Bronchial epithelial cell (primary cell): ENCODE measurements around the gene SLC40A1. TPM values are rescaled to one million over a fixed set of nuclear protein-coding genes. Genes with fewer than 3 reads are reported as not detected.

ENCODE experiments used
- DNase-seq: peaks from one replicate; pipeline ENCODE4 v3.0.0-alpha.2; 2010; ENCODE audit warnings: low read depth
- FAIRE-seq: peaks from 2 replicates; lab custom pipeline; 2011; peaks lifted over from hg19 to GRCh38; lab: Jason Lieb, UNC
- H3K27me3 ChIP-seq: 2 replicates; pipeline ENCODE4 v1.5.1; 2011; ENCODE audit warnings: low read length; ENCODE audit not compliant: control insufficient read depth, insufficient read depth
- H3K36me3 ChIP-seq: 2 replicates; pipeline ENCODE4 v1.5.1; 2011; ENCODE audit warnings: low read length; ENCODE audit not compliant: control insufficient read depth, insufficient read depth
- H3K4me3 ChIP-seq: 2 replicates; pipeline ENCODE4 v1.5.1; 2011; ENCODE audit warnings: mild to moderate bottlenecking, low read depth, low read length, control low read depth
- total RNA-seq: library from RNA; depleted of rRNA; stranded (reverse); fragments of >200 nt; gene quantifications from 2 replicates; pipeline ENCODE4 v1.2.1, GENCODE V29; 2014
- TF ChIP-seq, protein P1 (sequence below): IDR thresholded peaks from 2 replicates; pipeline ENCODE4 v1.5.1; 2011; ENCODE audit warnings: mild to moderate bottlenecking, moderate library complexity, low read length, control low read depth, inconsistent platforms; ENCODE audit not compliant: insufficient read depth, severe bottlenecking

The SLC40A1 gene
- total RNA-seq, 1 donor from 2014 or later, result 1.1 TPM

DNA sequence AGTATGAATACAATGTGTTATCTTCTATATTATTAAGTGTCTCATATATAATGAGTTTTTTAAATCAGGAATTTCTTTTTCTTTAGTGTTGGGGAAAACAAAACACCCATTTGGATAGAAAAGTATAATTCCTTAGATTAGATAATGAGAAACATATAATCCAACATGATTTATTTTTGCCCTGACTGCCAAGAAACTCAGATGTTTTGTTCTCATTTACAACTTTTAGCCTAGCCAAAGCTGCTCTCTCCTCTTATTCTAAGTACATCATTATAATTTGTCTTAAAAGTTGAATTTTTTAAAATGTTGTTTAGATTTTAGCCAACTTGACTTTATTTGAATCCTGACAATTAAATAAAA is 68.6 kb downstream of the SLC40A1 start:
- TF ChIP-seq, protein P1, sequence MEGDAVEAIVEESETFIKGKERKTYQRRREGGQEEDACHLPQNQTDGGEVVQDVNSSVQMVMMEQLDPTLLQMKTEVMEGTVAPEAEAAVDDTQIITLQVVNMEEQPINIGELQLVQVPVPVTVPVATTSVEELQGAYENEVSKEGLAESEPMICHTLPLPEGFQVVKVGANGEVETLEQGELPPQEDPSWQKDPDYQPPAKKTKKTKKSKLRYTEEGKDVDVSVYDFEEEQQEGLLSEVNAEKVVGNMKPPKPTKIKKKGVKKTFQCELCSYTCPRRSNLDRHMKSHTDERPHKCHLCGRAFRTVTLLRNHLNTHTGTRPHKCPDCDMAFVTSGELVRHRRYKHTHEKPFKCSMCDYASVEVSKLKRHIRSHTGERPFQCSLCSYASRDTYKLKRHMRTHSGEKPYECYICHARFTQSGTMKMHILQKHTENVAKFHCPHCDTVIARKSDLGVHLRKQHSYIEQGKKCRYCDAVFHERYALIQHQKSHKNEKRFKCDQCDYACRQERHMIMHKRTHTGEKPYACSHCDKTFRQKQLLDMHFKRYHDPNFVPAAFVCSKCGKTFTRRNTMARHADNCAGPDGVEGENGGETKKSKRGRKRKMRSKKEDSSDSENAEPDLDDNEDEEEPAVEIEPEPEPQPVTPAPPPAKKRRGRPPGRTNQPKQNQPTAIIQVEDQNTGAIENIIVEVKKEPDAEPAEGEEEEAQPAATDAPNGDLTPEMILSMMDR, result no peak
- H3K36me3 ChIP-seq, result no peaks in the 10 kb centered on the region
- DNase-seq, result no peak
- H3K27me3 ChIP-seq, result no peaks in the 10 kb centered on the region
- no peak overlapping the region for H3K4me3 ChIP-seq
- no peak for FAIRE-seq

DNA sequence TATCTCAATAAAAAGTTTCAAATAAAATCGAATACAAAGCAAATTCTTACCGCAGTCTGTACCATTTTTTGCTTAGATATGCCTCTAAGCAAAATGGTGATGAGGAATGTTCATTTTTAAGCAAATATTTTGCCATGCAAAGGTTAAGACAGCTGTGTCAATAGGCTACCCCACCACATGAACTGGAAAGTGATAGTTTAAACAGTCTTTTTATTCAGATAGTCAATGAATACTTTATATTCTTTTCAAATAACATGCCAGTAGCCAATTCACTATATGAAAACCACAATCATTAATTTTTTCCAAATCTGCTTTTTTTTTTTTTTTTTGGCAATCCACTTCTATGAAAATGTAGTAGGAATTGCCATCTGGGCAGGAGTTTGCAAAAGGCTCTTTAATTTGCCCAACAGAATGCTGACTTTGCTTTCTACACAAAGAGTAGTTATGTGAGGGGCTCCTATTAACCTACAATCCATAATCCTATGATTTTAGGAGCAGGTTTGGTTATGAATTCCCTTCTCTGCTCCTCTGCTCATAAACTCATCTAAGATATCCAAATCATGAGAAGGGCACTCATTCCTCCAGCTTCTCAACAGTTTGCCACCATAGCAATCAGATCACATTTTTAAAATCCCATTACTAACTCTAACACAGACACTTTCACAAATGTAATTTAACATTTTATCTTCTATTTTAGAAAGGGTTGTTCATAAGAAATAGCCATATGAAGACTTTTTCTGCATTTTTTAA is 69.2 kb downstream of the SLC40A1 start:
- H3K4me3 ChIP-seq, result no peak overlapping the region
- H3K27me3 ChIP-seq, result no peaks in the 10 kb centered on the region
- no peak for FAIRE-seq
- H3K36me3 ChIP-seq, result no peaks in the 10 kb centered on the region
- TF ChIP-seq, protein P1, result no peak
- DNase-seq, result no peak

Other genes with a start within 250 kb of the SLC40A1 start
- gene WDR75, start 139.3 kb downstream of the SLC40A1 start, total RNA-seq, result 41.1 and 42.5 TPM in 2 replicates
- 30.3 and 36.6 TPM in 2 replicates for gene ASNSD1, start 80.7 kb upstream of the SLC40A1 start, total RNA-seq
- 2.1 and 3.7 TPM in 2 replicates for gene ANKAR, start 93.9 kb upstream of the SLC40A1 start, total RNA-seq
- gene OSGEPL1, start 182.0 kb upstream of the SLC40A1 start, total RNA-seq, result 2.8 and 6.6 TPM in 2 replicates
- gene ORMDL1, start 203.6 kb upstream of the SLC40A1 start, total RNA-seq, result 38.9 and 46.9 TPM in 2 replicates
- gene PMS1, start 203.7 kb upstream of the SLC40A1 start, total RNA-seq, result 22.3 and 22.6 TPM in 2 replicates